ENCODE measurements around the gene YAP1. TPM values are rescaled to one million over a fixed set of nuclear protein-coding genes. Genes with fewer than 3 reads are reported as not detected.

YAP1 gene
- total and polyA plus RNA-seq, 2 of the 4 experiments (the other 2 are of a cell fraction): 121 to 251 TPM

GRCh38 chr11:102148059-102148458 is 37.8 kb downstream of the YAP1 start:
- Histone ChIP-seq H3K27me3 (ENCODE audit: control insufficient read depth, insufficient read depth, low read length) (no peaks in the 10 kb centered on the region), H3K4ac (ENCODE audit: low read depth, low read length) (no peak overlapping the region), H2AFZ (replicated peaks; ENCODE audit: low read length, poor library complexity) (no peak overlapping the region), H2BK15ac (ENCODE audit: low read depth, low read length) (no peak overlapping the region), H3K36me3 (ENCODE audit: control insufficient read depth, insufficient read depth, low read length) (0 out of 2 replicates have a peak, but pooled peaks cover 2% of the 10 kb centered on the region), H2BK5ac (ENCODE audit: low read depth, low read length, poor library complexity, severe bottlenecking) (no peak overlapping the region), H3K27ac (ENCODE audit: insufficient read depth, low read length) (no peak overlapping the region), H2AK9ac (replicated peaks; ENCODE audit: low read depth, low read length, poor library complexity) (no peak overlapping the region), H3K18ac (ENCODE audit: low read depth, low read length) (no peak overlapping the region), H3K23ac (ENCODE audit: low read depth, low read length) (peak overlapping the region; percentile 11; the same call in 1 of the 2 replicates), H4K5ac (ENCODE audit: low read depth, low read length) (no peak overlapping the region), H3K9ac (ENCODE audit: low read depth, low read length) (no peak overlapping the region), H2AK5ac (ENCODE audit: low read depth, low read length) (no peak overlapping the region), H2BK20ac (ENCODE audit: low read depth, low read length) (no peak overlapping the region), H3K56ac (ENCODE audit: extremely low read depth, insufficient read depth, low read length) (no peak overlapping the region), H3K14ac (replicated peaks; ENCODE audit: low read depth, low read length) (no peak overlapping the region), H3K4me2 (ENCODE audit: low read depth, low read length) (no peak overlapping the region), H3K9me1 (ENCODE audit: insufficient read depth, low read length) (peaks cover 19% of the 10 kb centered on the region), H4K20me1 (ENCODE audit: insufficient read depth, low read length) (peaks cover 64% of the 10 kb centered on the region), H3K4me3 (ENCODE audit: insufficient read depth, low read depth, low read length) (no peak overlapping the region), H2BK120ac (ENCODE audit: low read depth, low read length) (no peak overlapping the region), H3K9me3 (ENCODE audit: control insufficient read depth, insufficient read depth, low read length) (no peaks in the 10 kb centered on the region), H4K8ac (ENCODE audit: low read depth in 2 of 2, low read length in 2 of 2) (no peak overlapping the region), H4K91ac (ENCODE audit: insufficient read depth, low read depth, low read length) (no peak overlapping the region), H3K4me1 (ENCODE audit: control insufficient read depth, insufficient read depth, low read length) (peaks cover 16% of the 10 kb centered on the region), H3K79me1 (ENCODE audit: low read depth in 1 of 2, low read length in 2 of 2) (peaks cover 5 to 82% of the 10 kb centered on the region in 2 experiments; a peak in 3 of 4 replicates)
- TF ChIP-seq MAZ (IDR thresholded peaks at IDR 0.05; ENCODE audit: borderline replicate concordance, low read depth, low read length): no peak
- DNase-seq (no peak), ATAC-seq (ENCODE audit: low read depth) (no peak)
- in situ Hi-C loops (cut with MboI; ENCODE audit: low sequenced_read_pairs) (no loop called here), dilution Hi-C loops (cut with HindIII; ENCODE audit: low sequenced_read_pairs, unreplicated experiment) (no loop called here), intact Hi-C loops (cut with micrococcal nuclease) (no loop called here)
- POLR2A ChIA-PET (ENCODE audit: unreplicated experiment): no interaction called here
- CTCF ChIA-PET: interaction anchor here (1.6 kb wide), 1 partner anchor 27 kb away, joined by 4 read pairs; no protein-coding TSS in a partner anchor
- BruUV-seq (replicated peaks): no TSS peak
